ENCODE measurements around the gene ITGB5.

Gene ITGB5

DNA sequence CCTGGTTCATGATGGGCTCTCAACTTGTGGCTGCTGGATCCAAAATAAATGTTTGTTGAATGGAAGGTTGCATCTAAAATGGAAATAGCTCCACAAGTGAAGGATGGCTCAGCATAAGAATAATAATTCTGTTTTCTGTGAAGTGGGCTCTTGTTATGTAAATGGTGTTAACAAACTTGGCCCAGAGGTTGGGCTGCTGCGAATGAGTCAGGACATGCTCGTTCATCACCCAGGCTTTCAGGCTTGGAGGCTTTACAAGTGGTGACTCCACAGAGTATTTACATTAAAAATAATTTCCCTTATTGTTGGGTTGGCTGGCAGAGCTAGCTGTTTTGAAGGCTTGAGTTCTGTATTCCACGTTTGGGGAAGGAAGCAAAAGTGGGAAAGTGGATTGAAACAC lies 60.5 kb downstream of the ITGB5 start:
- DNase-seq: no peak
- H3K4me3 Mint-ChIP-seq: no peak overlapping the region
- no peaks in the 10 kb centered on the region for H3K4me1 Mint-ChIP-seq (ENCODE audit: low read depth)
- H3K27me3 Mint-ChIP-seq: peaks cover 9% of the 10 kb centered on the region
- no peaks in the 10 kb centered on the region for H3K36me3 Mint-ChIP-seq (ENCODE audit: low read depth)
- H3K9me3 Mint-ChIP-seq: no peaks in the 10 kb centered on the region
- no peak overlapping the region for H3K27ac Mint-ChIP-seq

DNA sequence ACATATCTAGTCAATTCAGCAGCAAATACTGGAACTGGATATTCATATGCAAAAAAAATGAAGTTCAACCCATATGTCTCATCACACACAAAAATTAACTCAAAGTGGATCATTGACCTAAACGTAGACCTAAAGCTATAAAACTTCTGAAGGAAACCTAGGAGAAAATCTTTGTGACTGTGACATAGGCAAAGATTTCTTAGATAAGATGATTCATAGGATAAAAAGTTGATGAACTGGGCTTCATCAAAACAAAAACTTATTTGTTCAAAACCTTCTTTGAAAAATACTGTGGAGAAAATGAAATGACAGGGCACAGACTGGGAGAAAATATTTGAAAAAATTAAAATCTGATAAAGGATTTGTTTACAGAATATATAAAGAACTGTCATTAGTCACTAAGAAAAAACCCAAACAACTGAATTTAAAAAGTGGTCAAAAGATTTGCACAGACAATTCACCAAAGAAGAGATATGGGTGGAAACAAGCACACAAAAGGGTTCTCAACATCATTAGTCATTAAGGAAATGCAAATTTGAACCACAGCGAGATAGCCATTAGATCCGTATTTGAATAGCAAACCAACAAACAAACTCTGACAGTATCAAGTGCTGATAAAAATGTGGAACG lies 62.8 kb downstream of the ITGB5 start:
- peaks cover 28% of the 10 kb centered on the region for H3K27me3 Mint-ChIP-seq
- no peak overlapping the region for H3K27ac Mint-ChIP-seq
- no peak overlapping the region for H3K4me3 Mint-ChIP-seq
- no peaks in the 10 kb centered on the region for H3K36me3 Mint-ChIP-seq (ENCODE audit: low read depth)
- no peaks in the 10 kb centered on the region for H3K9me3 Mint-ChIP-seq
- no peak for DNase-seq
- no peaks in the 10 kb centered on the region for H3K4me1 Mint-ChIP-seq (ENCODE audit: low read depth)

DNA sequence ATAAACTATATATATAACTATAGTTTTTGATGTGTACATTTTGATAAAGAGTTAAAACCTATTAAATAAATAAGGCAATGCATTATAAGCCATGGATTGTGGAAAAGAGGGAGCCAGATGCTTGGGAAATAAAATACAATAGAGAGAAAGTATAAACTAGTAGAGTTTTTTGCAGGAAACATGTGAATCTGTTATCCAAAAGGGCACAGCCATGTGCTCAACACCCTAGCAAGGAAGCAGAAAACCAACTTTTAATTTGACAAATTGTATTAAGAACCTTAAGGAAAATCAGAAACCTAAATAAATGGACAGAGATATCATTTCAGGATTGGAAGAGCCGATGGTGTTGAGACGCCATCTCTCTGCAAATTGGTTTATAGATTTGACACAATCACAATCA lies 63.5 kb downstream of the ITGB5 start:
- Mint-ChIP-seq H3K4me1 (ENCODE audit: low read depth) (no peaks in the 10 kb centered on the region), H3K4me3 (no peak overlapping the region), H3K27ac (no peak overlapping the region)

DNA sequence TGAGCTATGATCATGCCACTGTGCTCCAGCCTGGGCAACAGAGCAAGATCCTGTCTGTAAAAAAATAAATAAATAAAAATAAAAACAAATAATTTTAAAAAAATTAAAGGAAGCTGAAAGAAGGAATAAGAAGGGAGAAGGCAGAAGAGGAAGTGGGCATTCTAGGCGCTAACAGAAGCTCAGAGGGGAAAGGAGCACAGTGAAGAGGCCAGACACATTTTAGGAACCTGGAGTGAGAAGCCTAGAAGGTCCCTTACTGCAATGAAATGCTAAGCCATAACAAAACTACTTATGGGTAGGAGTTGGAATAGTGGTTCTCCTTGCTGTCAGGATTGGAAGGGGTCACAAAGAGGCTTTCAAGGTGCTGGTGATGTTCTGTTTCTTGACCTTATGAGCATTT lies 64.0 kb downstream of the ITGB5 start:
- no peak overlapping the region for H3K4me3 Mint-ChIP-seq
- H3K27me3 Mint-ChIP-seq: peaks cover 31% of the 10 kb centered on the region
- no peaks in the 10 kb centered on the region for H3K9me3 Mint-ChIP-seq
- no peak overlapping the region for H3K27ac Mint-ChIP-seq
- no peak for DNase-seq
- no peaks in the 10 kb centered on the region for H3K36me3 Mint-ChIP-seq (ENCODE audit: low read depth)
- H3K4me1 Mint-ChIP-seq (ENCODE audit: low read depth): no peaks in the 10 kb centered on the region

More for the DNA sequence above, 63.5 kb downstream of the ITGB5 start:
- no peaks in the 10 kb centered on the region for H3K36me3 Mint-ChIP-seq (ENCODE audit: low read depth)
- no peak for DNase-seq
- H3K9me3 Mint-ChIP-seq: no peaks in the 10 kb centered on the region
- peaks cover 30% of the 10 kb centered on the region for H3K27me3 Mint-ChIP-seq

DNA sequence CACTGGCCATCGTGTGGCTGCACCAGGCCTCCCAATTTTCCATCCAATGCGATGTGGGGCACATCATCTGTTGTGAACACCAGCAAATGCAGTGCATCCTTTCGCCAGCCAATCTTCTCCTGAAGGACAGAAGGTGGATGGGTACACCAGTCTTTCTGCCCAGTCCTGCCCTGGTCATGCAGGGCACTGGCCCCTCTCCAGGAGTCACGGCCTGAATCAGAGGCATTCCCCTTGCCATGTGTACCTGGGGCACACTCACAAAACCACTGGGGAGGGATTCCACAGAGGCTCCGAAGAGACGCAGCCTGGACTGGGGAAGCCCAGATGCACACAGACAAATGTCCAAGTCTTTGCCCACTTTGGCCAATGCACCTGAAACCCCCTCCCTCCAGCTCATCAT lies 65.8 kb downstream of the ITGB5 start:
- Mint-ChIP-seq H3K4me1 (ENCODE audit: low read depth) (no peaks in the 10 kb centered on the region), H3K27me3 (peaks cover 31% of the 10 kb centered on the region), H3K4me3 (no peak overlapping the region), H3K27ac (no peak overlapping the region), H3K9me3 (no peaks in the 10 kb centered on the region), H3K36me3 (ENCODE audit: low read depth) (no peaks in the 10 kb centered on the region)
- no peak for DNase-seq

DNA sequence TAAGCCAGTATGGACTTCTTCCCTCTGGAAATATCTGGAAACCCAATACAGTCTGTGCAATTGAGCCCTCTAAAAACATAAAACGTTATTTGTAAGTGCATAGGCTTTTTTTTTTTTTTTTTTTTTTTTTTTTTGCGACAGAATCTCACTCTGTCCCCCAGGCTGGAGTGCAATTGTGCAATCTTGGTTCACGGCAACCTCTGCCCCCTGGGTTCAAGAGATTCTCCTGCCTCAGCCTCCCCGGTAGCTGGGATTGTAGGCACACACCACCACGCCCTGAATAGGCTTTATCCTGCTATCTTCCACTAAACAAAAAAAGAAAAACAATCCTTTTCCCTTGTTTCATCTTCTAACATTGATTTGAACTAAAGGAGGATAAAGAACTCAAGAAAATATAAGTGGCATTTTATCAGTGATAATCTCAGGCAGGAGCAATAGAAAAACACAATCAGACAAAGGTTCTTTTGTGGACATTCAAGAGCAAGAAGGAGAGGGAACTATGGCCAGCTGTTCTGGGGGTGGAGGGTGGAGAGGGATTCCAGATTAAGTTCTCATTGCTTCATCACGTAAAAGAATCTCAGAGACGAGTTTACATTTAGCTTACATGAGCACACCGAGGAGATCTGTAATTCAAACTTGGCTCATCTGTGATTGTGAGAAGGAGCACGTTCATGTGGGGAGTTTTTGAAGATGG lies 68.6 kb downstream of the ITGB5 start:
- no peak overlapping the region for H3K4me3 Mint-ChIP-seq
- H3K36me3 Mint-ChIP-seq (ENCODE audit: low read depth): no peaks in the 10 kb centered on the region
- no peak for DNase-seq
- H3K27me3 Mint-ChIP-seq: peaks cover 31% of the 10 kb centered on the region
- no peaks in the 10 kb centered on the region for H3K9me3 Mint-ChIP-seq
- no peaks in the 10 kb centered on the region for H3K4me1 Mint-ChIP-seq (ENCODE audit: low read depth)
- H3K27ac Mint-ChIP-seq: no peak overlapping the region

DNA sequence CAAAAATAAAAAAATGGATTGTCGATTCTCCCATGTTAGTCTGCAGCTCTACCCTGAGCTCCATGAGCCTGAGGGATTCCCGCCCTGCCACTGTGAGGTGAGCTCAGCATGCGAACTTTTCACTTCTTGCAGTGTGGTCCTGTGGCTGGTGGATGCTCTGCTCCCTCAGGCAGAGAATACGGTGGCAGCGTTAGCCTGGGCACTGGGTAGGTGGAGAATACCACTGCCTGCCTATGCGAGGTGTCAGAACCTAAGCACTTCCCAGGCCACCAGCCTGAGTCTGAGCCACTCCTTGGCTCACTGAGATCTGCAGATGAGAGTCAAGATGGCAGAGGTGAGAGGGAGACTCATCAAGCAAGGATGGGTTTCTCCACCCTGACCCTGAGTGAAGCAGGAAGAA lies 70.1 kb downstream of the ITGB5 start:
- no peaks in the 10 kb centered on the region for H3K36me3 Mint-ChIP-seq (ENCODE audit: low read depth)

DNA sequence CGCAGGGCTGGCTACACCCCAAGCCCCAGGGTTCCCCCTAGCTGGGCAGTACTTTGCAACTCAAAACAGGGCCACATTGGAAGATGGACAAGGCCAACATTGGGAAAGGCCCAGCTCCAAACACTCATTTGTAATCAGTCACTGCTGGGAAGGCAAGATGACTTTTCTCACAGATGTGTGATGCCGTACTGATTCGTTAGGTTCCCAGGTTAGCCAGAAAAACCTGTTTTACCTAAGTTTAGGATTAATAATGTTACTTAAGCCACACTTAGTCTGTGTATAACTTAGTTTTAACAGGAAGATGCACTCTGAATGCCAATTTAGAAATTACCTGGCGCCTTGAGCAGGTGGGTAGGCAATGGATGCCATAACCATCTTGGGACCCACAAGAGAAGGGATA lies 71.0 kb downstream of the ITGB5 start:
- H3K27me3 Mint-ChIP-seq: peaks cover 23% of the 10 kb centered on the region
- H3K9me3 Mint-ChIP-seq: no peaks in the 10 kb centered on the region
- H3K36me3 Mint-ChIP-seq (ENCODE audit: low read depth): no peaks in the 10 kb centered on the region
- H3K4me3 Mint-ChIP-seq: no peak overlapping the region
- H3K27ac Mint-ChIP-seq: no peak overlapping the region
- H3K4me1 Mint-ChIP-seq (ENCODE audit: low read depth): no peaks in the 10 kb centered on the region
- no peak for DNase-seq

More for the DNA sequence above, 70.1 kb downstream of the ITGB5 start:
- Mint-ChIP-seq H3K4me3 (no peak overlapping the region), H3K27me3 (peaks cover 32% of the 10 kb centered on the region), H3K4me1 (ENCODE audit: low read depth) (no peaks in the 10 kb centered on the region), H3K27ac (no peak overlapping the region), H3K9me3 (no peaks in the 10 kb centered on the region)
- DNase-seq: no peak

DNA sequence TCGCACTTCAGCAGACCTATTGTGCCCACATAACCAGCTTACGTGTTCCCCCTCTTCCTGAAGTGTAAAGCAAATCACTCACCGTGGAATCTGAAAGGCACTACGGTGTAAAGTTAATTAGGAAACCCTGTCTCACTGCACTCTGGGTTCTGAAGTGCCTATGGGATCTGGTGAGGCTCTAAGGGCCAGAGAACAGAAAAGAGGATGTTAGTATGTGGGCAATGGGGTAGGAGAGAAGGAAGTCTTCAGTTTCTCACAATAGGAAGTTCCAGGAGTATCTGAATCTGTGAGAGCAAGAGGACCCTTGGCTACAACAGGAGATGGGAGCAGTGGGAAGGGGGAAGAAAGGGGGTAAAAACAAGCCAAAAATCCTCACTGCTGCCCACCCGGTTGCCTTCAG lies 71.4 kb downstream of the ITGB5 start:
- H3K27me3 Mint-ChIP-seq: peaks cover 20% of the 10 kb centered on the region
- H3K9me3 Mint-ChIP-seq: no peaks in the 10 kb centered on the region
- no peak overlapping the region for H3K27ac Mint-ChIP-seq
- no peak for DNase-seq
- no peaks in the 10 kb centered on the region for H3K4me1 Mint-ChIP-seq (ENCODE audit: low read depth)
- H3K36me3 Mint-ChIP-seq (ENCODE audit: low read depth): no peaks in the 10 kb centered on the region
- no peak overlapping the region for H3K4me3 Mint-ChIP-seq

DNA sequence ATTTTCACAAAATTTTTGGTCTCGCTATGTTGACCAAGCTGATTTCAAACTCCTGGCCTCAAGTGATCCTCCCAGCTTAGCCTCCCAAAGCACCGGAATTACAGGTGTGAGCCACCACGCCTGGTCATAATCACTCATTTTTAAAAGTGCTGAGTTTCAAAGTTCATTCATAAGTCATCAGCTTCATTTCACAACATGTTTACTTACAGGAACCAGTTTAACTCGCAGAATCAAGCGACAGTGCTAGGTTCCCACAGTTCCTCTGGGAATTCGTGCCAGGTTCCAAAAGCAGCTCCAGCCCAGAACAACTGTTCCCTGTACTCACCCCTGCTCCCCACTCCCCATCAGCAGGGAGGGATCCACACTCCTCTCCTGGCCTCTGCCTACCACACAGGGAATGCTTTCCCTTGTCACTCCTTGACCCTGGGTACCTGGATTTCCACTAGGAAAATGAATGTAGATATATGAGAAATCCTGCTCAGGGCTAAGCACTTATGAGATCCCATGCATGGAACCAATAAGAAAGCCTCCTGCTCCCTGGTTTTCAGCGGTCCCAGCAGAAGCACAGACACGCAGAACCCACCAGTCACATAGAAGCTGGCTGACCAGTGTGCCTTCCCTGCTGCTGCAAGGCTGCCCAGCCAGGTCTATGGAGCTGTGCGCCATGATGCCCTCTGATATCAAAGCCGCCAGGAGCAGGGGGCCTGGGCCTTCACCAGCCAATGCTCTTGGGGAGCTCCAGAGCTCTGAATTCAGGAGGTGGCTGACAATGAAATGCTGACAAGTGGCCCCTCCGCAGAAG lies 72.3 kb downstream of the ITGB5 start:
- Mint-ChIP-seq H3K4me3 (no peak overlapping the region), H3K9me3 (no peaks in the 10 kb centered on the region), H3K36me3 (ENCODE audit: low read depth) (no peaks in the 10 kb centered on the region), H3K27me3 (peaks cover 13% of the 10 kb centered on the region), H3K4me1 (ENCODE audit: low read depth) (no peaks in the 10 kb centered on the region), H3K27ac (no peak overlapping the region)
- DNase-seq: no peak

DNA sequence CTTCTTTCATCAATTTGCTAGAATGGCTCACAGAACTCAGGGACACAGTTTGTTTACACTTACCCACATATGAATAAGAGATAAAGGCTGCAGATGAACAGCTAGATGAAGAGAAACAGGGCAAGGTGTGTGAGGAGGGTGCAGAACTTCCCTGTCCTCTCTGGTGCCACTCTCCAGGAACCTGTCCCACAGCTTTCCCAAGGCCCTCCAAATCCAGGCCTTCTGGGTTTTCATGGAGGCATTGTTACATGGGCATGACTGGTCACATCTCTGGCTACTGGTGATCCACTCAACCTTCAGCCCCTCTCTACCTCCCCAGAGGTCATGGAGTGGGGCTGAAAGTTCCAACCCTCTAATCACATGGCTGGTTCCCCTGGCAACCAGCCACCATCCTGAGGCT lies 73.6 kb downstream of the ITGB5 start:
- Mint-ChIP-seq H3K27ac (no peak overlapping the region), H3K4me3 (no peak overlapping the region), H3K27me3 (peaks cover 6% of the 10 kb centered on the region), H3K9me3 (no peaks in the 10 kb centered on the region), H3K36me3 (ENCODE audit: low read depth) (no peaks in the 10 kb centered on the region), H3K4me1 (ENCODE audit: low read depth) (no peaks in the 10 kb centered on the region)
- DNase-seq: no peak

DNA sequence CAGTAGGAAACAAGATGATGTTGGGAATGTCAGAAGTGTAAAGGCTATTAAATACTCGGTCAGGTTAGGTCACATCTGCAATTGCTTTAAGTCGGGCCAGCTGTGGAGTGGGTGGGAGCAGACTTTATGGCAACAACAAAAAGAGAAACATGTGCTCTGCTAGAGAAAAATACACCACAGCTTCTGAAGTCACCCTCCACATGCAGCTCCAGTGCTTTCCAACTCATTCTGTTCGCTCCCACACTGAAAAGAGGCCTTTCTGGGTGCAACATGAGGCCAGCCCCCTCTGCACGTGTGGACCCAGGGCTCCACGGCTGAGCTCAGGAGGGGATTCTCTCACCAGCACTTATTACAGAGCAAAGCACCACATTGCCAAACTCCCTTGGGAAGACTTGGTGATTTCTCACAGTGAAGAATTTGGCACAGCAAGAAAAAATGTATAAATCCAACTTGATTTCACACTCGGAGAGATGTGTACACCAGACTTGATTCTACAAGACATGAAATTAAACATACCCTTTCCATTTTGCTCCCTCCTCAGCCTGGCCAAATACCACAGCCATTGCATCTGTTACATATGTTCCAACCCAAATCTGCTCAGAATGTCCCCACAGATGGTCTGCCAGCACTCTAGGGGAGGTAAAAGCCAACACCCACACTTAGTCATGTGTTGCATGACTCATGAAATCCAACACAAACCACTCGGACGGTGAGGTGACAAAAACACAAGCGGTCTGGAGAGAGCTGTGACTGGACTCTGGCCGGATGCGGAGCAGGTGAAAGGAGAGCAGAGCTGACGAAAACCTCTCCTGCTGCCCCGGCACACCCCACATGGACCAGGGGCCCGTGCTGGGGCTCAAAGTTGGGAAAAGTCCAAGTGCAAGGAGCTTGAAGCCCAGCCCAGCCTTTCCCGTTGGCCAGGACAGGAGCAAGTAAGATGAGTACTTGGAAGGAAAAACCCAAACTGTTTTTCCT lies 74.6 kb downstream of the ITGB5 start:
- no peaks in the 10 kb centered on the region for H3K4me1 Mint-ChIP-seq (ENCODE audit: low read depth)
- H3K36me3 Mint-ChIP-seq (ENCODE audit: low read depth): no peaks in the 10 kb centered on the region
- no peak overlapping the region for H3K4me3 Mint-ChIP-seq
- DNase-seq: no peak
- H3K27me3 Mint-ChIP-seq: peaks cover 8% of the 10 kb centered on the region
- H3K27ac Mint-ChIP-seq: no peak overlapping the region
- H3K9me3 Mint-ChIP-seq: no peaks in the 10 kb centered on the region

DNA sequence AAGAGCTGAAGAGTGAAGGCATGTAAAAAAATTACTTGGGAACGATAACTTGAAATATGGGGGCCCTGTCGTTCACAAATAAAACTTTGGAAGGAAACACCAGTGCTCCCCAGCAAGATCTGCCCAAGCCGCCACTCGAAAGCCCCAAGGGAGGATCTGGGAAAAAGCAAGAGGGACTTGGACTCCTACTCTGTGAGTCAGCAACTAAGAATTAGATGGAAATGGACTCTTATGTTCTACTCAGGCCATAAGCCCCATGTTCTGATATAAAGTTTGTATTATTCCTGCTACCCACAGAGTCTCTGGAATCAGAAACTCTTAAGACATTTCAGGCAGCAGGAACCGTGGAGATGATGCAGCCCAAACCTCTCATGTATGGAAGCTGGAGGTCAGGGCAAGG lies 75.7 kb downstream of the ITGB5 start:
- Mint-ChIP-seq H3K27ac (no peak overlapping the region), H3K9me3 (no peaks in the 10 kb centered on the region), H3K4me3 (no peak overlapping the region)

DNA sequence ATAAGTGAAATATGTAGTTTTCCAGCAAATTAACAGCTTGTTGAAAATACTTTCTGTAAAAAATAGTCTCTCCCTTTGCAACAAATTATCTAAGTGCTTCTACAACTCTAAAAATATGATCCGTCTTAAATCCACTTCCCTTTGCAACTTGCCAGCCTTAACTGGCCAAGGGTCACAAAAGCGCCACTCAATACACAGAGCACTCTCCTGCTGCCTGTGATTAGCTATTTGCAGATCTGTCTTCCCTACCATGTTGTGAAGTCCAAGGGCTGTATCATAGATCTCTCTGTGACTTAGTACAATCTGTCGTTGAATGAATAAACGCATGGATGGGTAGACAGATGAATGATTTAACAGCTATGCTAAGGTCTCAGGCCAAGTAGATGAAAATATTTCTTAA lies 76.2 kb downstream of the ITGB5 start:
- no peak overlapping the region for H3K27ac Mint-ChIP-seq
- H3K4me3 Mint-ChIP-seq: no peak overlapping the region
- H3K27me3 Mint-ChIP-seq: peaks cover 8% of the 10 kb centered on the region
- no peak for DNase-seq
- H3K4me1 Mint-ChIP-seq (ENCODE audit: low read depth): no peaks in the 10 kb centered on the region
- H3K36me3 Mint-ChIP-seq (ENCODE audit: low read depth): no peaks in the 10 kb centered on the region
- no peaks in the 10 kb centered on the region for H3K9me3 Mint-ChIP-seq

More for the DNA sequence above, 75.7 kb downstream of the ITGB5 start:
- DNase-seq: no peak
- Mint-ChIP-seq H3K36me3 (ENCODE audit: low read depth) (no peaks in the 10 kb centered on the region), H3K27me3 (peaks cover 8% of the 10 kb centered on the region), H3K4me1 (ENCODE audit: low read depth) (no peaks in the 10 kb centered on the region)

Measured in activated T-cell treated with anti-CD3 and anti-CD28 coated beads, Interleukin-2, amount 50 U/mL, for 24 hours (primary cell).